Smooth muscle cell (in vitro differentiated cells): ENCODE results near the gene ENO4. TPM values are rescaled to one million over a fixed set of nuclear protein-coding genes. Genes with fewer than 3 reads are reported as not detected.

Source experiments
- DNase-seq: peaks from one replicate; lab custom pipeline; 2025; ENCODE audit not compliant: unreplicated experiment; lab: John Stamatoyannopoulos, UW
- H2AFZ ChIP-seq: fragments of 200-600 bp; sonication (generic); 2 replicates; pipeline ENCODE4 v1.6.0; 2016; ENCODE audit warnings: antibody characterized with exemption, low read depth, mild to moderate bottlenecking
- H3F3A ChIP-seq: fragments of 200-600 bp; sonication (generic); 2 replicates; pipeline ENCODE4 v1.6.0; 2017; ENCODE audit warnings: antibody characterized with exemption, low read depth
- H3K27ac ChIP-seq: fragments of 200-600 bp; sonication (generic); 2 replicates; pipeline ENCODE4 v1.5.1; 2016; ENCODE audit warnings: low read depth, mild to moderate bottlenecking
- H3K27me3 ChIP-seq: fragments of 200-600 bp; sonication (generic); 2 replicates; pipeline ENCODE4 v1.6.1; 2016; ENCODE audit warnings: low read depth, mild to moderate bottlenecking
- H3K36me3 ChIP-seq: fragments of 200-600 bp; sonication (generic); 2 replicates; pipeline ENCODE4 v1.5.1; 2016; ENCODE audit warnings: low read depth
- H3K4me1 ChIP-seq: fragments of 200-600 bp; sonication (generic); 2 replicates; pipeline ENCODE4 v1.5.1; 2016; ENCODE audit warnings: low read depth
- H3K4me2 ChIP-seq: fragments of 200-600 bp; sonication (generic); 2 replicates; pipeline ENCODE4 v1.6.0; 2016; ENCODE audit warnings: mild to moderate bottlenecking
- H3K4me3 ChIP-seq: fragments of 200-600 bp; sonication (generic); 2 replicates; pipeline ENCODE4 v1.5.1; 2016; ENCODE audit warnings: mild to moderate bottlenecking
- H3K79me2 ChIP-seq: fragments of 200-600 bp; sonication (generic); 2 replicates; pipeline ENCODE4 v1.6.0; 2016; ENCODE audit warnings: low read depth, mild to moderate bottlenecking
- H3K9ac ChIP-seq: fragments of 200-600 bp; sonication (generic); 2 replicates; pipeline ENCODE4 v1.6.0; 2016; ENCODE audit warnings: low read depth
- H3K9me3 ChIP-seq: fragments of 200-600 bp; sonication (generic); replicated peaks from 2 replicates; pipeline ENCODE4 v1.5.1; 2016; ENCODE audit warnings: low read depth
- H4K20me1 ChIP-seq: fragments of 200-600 bp; sonication (generic); 2 replicates; pipeline ENCODE4 v1.6.0; 2016; ENCODE audit warnings: low read depth
- CTCF ChIP-seq: fragments of 200-600 bp; sonication (generic); IDR thresholded peaks from 2 replicates; pipeline ENCODE4 v1.5.1; 2017; ENCODE audit warnings: borderline replicate concordance, mild to moderate bottlenecking, antibody characterized with exemption; ENCODE audit not compliant: insufficient read depth, poor library complexity, severe bottlenecking
- WGBS: methylation state at CpG from one replicate; pipeline ENCODE4 v1.1.7; 2016; ENCODE audit warnings: low lambda C conversion rate; 5-methylcytosine and 5-hydroxymethylcytosine counted together
- polyA plus RNA-seq: library from polyadenylated mRNA; unstranded; fragments of >200 nt; fragmentation: Nextera tagmentation; extraction: Ambion mirVana; gene quantifications from 2 replicates; pipeline ENCODE4 v1.2.1, GENCODE V29; 2016
- total RNA-seq: library from RNA; depleted of rRNA; stranded (reverse); fragments of >200 nt; gene quantifications from 2 replicates; pipeline ENCODE4 v1.2.3, GENCODE V29; 2014

The ENO4 gene
- total and polyA plus RNA-seq, 2 experiments from 2014 or later = 0.54 to 1.3 TPM

- H3K4me2 ChIP-seq = no peak overlapping the region
- H2AFZ ChIP-seq = no peak overlapping the region
- no peaks in the 10 kb centered on the region for H3K79me2 ChIP-seq
- 45% methylated on average over 7 of the region's 7 CpGs for WGBS
- no peak for TF ChIP-seq CTCF
- no peaks in the 10 kb centered on the region for H3K36me3 ChIP-seq
- no peak for DNase-seq
- H3K9me3 ChIP-seq = no peaks in the 10 kb centered on the region
- peaks cover 5% of the 10 kb centered on the region for H3K4me1 ChIP-seq
- no peak overlapping the region for H3K27ac ChIP-seq
- no peaks in the 10 kb centered on the region for H4K20me1 ChIP-seq
- H3K9ac ChIP-seq = no peak overlapping the region
- H3F3A ChIP-seq = no peaks in the 10 kb centered on the region
- peaks cover 5% of the 10 kb centered on the region for H3K27me3 ChIP-seq
- no peak overlapping the region for H3K4me3 ChIP-seq
Measured at GRCh38 chr10:116826803-116827202, 22.5 kb upstream of the ENO4 start.

- H4K20me1 ChIP-seq = no peaks in the 10 kb centered on the region
- H3F3A ChIP-seq = no peaks in the 10 kb centered on the region
- DNase-seq = no peak
- no peaks in the 10 kb centered on the region for H3K79me2 ChIP-seq
- TF ChIP-seq CTCF = no peak
- 94% methylated on average over 11 of the region's 11 CpGs for WGBS
- peaks cover 5% of the 10 kb centered on the region for H3K4me1 ChIP-seq
- H3K27ac ChIP-seq = no peak overlapping the region
- H3K4me3 ChIP-seq = no peak overlapping the region
- no peaks in the 10 kb centered on the region for H3K36me3 ChIP-seq
- H3K9ac ChIP-seq = no peak overlapping the region
- no peaks in the 10 kb centered on the region for H3K9me3 ChIP-seq
- H3K4me2 ChIP-seq = no peak overlapping the region
- H3K27me3 ChIP-seq = peaks cover 5% of the 10 kb centered on the region
- no peak overlapping the region for H2AFZ ChIP-seq
Measured at GRCh38 chr10:116827214-116827671, 22.1 kb upstream of the ENO4 start.

GRCh38 chr10:116828116-116828515 is 21.2 kb upstream of the ENO4 start:
- H3K9me3 ChIP-seq = no peaks in the 10 kb centered on the region
- peaks cover 5% of the 10 kb centered on the region for H3K27me3 ChIP-seq
- no peaks in the 10 kb centered on the region for H4K20me1 ChIP-seq
- no peak overlapping the region for H3K4me2 ChIP-seq
- no peak for DNase-seq
- H3K9ac ChIP-seq = no peak overlapping the region
- H2AFZ ChIP-seq = no peak overlapping the region
- no peaks in the 10 kb centered on the region for H3K79me2 ChIP-seq
- H3K36me3 ChIP-seq = no peaks in the 10 kb centered on the region
- peaks cover 5% of the 10 kb centered on the region for H3K4me1 ChIP-seq
- no peak overlapping the region for H3K4me3 ChIP-seq
- H3F3A ChIP-seq = no peaks in the 10 kb centered on the region
- 97% methylated on average over 2 of the region's 2 CpGs for WGBS
- H3K27ac ChIP-seq = no peak overlapping the region
- no peak for TF ChIP-seq CTCF

GRCh38 chr10:116829711-116830110 is 19.6 kb upstream of the ENO4 start:
- no peak for TF ChIP-seq CTCF
- H3K27me3 ChIP-seq = peaks cover 5% of the 10 kb centered on the region
- no peak overlapping the region for H3K9ac ChIP-seq
- no peak overlapping the region for H3K4me3 ChIP-seq
- WGBS = 94% methylated on average over 9 of the region's 9 CpGs
- H3K27ac ChIP-seq = no peak overlapping the region
- no peaks in the 10 kb centered on the region for H4K20me1 ChIP-seq
- no peak overlapping the region for H3K4me2 ChIP-seq
- no peaks in the 10 kb centered on the region for H3K36me3 ChIP-seq
- peaks cover 17% of the 10 kb centered on the region for H3K4me1 ChIP-seq
- H2AFZ ChIP-seq = no peak overlapping the region
- no peaks in the 10 kb centered on the region for H3F3A ChIP-seq
- DNase-seq = no peak
- no peaks in the 10 kb centered on the region for H3K9me3 ChIP-seq
- H3K79me2 ChIP-seq = no peaks in the 10 kb centered on the region
